NOMO-1 treated with dmso at 0.1 percent for 144 hours (cell line): ENCODE data around the gene SUV39H1.
"Not testable (repeated sequence)": the region's sequence is repeated elsewhere in the genome, so short reads cannot be mapped to it uniquely, and the experiment has no call there.

ENCODE experiments used
- DNase-seq: peaks from one replicate; lab custom pipeline; 2025; ENCODE audit not compliant: unreplicated experiment; lab: John Stamatoyannopoulos, UW

The SUV39H1 gene

DNA sequence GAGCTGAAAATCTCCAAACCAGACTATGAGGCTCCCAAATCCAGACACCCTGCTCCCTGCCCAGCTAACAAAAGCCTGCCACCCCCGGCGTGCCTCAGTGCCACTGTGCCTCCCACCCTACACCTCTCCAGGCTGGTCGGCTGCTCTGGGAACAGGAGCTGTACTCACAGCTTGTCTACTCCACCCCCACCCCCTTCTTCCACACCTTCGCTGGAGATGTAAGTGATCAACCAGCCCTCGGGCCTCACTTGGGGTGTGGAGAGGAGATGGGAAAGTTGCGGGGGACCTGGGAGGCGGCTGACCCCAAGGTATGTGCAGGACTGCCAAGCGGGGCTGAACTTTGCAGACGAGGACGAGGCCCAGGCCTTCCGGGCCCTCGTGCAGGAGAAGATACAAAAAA lies 11.1 kb upstream of the SUV39H1 start:
- no peak for DNase-seq

DNA sequence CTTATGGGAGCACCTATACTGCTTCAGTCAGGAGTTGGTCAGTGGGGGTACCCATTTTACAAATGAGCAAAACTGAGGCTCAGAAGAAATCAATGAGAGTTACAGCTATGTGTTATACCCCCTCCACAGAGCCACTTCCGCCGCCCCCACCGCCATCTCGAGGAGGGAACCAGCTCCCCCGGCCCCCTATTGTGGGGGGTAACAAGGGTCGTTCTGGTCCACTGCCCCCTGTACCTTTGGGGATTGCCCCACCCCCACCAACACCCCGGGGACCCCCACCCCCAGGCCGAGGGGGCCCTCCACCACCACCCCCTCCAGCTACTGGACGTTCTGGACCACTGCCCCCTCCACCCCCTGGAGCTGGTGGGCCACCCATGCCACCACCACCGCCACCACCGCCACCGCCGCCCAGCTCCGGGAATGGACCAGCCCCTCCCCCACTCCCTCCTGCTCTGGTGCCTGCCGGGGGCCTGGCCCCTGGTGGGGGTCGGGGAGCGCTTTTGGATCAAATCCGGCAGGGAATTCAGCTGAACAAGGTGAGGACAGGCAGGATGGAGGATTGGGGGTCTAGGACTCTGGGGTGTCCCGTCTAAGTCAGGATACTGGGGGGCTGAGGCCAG lies 7.9 kb upstream of the SUV39H1 start:
- DNase-seq = no peak

DNA sequence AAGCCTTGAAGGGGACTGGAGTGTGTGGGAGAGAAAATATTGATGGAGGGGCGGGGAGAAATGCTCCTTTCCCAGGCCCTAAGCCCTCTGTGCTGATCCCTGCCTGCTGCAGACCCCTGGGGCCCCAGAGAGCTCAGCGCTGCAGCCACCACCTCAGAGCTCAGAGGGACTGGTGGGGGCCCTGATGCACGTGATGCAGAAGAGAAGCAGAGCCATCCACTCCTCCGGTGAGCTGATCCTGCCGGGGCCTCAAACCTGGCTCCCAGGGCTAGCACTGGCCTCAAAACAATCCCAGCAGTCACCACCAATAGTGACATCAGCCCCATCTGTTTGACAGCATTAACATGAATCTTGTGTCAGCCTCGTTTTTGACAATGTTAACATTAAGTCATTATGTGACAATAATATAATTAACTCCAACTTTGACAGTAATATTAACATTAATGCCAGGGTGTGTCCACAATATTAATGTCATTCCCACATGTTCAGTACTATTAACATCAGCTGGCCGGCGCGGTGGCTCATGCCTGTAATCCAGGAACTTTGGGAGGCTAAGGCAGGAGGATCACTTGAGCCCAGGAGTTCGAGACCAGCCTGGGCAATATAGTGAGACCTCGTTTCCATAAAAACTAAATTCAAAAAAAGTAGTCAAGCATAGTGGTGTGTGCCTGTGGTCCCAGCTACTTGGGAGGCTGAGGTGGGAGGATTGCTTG lies 7.2 kb upstream of the SUV39H1 start:
- no peak for DNase-seq

DNA sequence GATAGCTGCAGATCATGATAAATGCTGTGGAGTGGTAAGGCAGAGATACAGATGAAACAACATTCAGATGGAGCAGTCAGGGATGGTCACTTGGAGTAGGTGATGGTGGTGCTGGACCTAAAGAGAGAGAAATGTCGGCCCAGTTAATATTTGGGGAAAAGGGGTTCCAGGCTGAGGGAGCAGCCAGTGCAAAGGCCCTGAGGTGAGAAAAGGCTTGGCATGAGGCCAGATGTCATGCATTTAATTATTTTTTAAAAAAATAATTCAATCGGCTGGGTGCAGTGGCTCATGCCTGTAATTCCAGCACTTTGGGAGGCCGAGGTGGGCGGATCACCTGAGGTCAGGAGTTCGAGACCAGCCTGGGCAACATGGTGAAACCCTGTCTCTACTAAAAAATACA lies 4.8 kb upstream of the SUV39H1 start:
- not testable (repeated sequence) for DNase-seq

DNA sequence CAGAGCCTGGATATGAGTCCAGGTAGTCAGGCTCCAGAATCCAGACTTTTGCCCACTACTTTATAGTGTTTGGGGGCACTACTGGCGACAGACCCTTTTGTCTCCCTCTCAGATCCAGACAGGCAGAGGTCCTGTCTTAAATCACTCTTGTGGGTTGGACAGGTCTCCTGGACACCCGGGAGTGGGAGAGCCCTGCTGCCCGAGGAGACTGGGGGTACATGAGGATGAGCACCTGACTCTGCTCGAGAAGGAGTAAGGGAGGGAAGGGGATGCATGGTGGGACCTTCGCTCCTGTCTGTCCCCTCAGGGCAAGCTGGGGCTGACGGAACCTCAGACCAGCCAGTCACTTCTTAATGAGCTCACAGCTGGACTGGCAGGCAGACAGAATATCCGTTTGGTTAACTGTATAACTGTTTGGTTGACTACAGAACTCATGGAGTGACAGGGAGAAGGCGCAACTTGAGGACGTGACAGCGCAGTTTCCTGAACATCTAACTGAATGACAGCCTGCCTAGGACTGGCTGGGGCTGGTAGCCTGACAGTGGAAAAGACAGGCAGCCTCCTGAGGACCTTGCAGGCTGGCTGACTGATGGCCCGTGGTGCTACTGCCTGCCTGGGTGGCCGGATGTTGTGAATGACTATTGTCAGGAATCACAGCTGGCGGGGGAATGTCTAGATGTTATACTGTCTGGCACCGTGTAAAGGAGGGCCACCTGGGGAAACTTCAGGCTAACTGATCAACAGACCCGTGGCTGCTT lies 1.6 kb upstream of the SUV39H1 start:
- DNase-seq = no peak

DNA sequence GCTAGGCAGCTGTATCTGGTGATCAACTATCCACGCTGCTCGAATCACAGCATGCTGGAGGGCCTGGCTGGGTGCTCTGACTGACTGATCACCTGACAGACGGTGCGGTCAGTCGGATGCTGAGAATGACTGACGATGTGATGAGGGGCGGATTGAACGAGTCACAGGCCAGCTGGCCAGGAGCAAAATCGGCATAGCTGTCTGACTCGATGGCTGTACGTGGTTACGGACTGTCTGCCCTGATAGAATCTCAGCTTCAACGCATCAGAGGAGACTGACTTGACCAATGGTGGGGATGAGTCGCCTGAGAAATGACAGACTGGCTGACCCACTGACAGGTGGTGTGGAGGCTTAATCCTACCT lies 1.0 kb upstream of the SUV39H1 start:
- no peak for DNase-seq

DNA sequence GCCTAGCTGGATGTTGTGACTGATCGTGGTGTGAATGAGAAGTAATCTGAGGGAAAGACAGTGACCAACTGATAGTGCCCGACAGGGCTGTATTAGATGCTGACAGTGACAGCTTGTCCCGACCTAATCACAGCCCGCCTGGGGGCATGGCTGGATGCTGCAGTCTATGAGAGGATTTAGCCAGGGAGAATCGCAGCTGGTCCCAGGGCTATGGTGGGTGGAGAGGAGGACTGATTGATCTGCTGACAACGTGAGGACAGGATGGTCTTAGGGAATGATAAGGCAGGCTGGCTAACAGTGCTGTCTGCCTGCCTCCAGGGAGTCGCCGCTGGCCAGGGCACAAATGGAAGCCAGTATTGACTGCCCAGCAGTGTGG lies 621 bp upstream of the SUV39H1 start:
- DNase-seq = no peak

DNA sequence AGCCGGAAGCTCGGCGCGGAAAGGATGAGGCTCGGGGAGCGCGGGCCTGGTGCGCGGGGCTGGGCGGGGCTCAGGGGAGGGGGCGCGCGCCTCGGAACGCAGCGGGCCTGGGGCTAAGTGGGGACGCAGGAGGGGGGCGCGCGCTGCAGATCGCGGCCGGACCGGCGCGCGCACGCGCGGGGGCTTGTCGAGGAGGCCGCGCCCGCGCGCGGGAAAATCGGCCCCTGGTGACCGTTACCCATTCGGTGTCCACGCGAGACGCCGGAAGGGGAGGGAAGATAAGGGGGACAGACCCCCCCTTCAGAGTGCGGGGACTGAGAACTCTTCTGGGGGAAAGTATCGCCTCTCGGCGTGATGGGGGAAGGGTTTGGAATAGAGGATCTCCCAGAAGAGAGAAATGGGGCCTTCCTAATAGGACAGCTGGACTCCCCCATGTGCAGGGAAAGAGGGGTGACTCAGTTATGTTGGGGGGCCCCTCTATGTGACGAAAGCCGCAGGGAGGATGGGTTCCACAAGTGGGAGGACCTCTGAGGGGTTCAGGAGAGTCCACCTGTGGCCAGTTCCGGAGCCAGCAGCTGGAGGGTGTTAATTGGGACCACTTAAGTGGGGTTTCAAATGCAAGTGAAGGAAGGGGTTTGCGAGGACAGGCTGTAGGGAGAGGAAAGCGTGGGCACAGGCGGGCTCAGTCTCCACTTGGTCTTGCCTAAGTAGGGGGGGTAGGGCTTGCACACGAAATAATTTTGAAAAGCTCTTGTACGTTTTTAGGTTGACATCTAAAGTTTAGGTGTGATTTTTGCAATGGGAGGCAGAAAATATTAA lies 584 bp downstream of the SUV39H1 start:
- peak; percentile 34 for DNase-seq

DNA sequence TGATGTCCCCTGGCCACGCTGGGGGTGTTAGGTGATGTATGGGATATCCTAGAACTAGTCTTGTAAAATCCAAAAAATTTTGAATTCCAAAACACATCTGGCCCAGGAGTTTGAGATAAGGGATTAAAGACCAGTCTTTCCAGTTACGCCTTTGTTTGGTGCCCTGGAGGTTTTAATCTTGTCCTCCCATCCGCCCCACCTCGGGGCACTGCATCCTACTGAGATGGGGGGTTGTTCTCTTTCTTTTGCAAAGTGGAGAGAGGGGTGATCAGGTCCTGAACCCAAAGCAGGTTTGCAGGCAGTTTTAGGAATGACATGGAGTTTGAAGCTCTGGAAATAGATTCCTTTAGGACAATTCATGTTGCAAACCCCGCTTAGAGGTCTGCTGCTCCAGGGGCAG lies 1.8 kb downstream of the SUV39H1 start:
- no peak for DNase-seq

DNA sequence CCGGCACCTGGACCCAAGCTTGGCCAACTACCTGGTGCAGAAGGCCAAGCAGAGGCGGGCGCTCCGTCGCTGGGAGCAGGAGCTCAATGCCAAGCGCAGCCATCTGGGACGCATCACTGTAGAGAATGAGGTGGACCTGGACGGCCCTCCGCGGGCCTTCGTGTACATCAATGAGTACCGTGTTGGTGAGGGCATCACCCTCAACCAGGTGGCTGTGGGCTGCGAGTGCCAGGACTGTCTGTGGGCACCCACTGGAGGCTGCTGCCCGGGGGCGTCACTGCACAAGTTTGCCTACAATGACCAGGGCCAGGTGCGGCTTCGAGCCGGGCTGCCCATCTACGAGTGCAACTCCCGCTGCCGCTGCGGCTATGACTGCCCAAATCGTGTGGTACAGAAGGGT lies 3.7 kb downstream of the SUV39H1 start:
- no peak for DNase-seq

DNA sequence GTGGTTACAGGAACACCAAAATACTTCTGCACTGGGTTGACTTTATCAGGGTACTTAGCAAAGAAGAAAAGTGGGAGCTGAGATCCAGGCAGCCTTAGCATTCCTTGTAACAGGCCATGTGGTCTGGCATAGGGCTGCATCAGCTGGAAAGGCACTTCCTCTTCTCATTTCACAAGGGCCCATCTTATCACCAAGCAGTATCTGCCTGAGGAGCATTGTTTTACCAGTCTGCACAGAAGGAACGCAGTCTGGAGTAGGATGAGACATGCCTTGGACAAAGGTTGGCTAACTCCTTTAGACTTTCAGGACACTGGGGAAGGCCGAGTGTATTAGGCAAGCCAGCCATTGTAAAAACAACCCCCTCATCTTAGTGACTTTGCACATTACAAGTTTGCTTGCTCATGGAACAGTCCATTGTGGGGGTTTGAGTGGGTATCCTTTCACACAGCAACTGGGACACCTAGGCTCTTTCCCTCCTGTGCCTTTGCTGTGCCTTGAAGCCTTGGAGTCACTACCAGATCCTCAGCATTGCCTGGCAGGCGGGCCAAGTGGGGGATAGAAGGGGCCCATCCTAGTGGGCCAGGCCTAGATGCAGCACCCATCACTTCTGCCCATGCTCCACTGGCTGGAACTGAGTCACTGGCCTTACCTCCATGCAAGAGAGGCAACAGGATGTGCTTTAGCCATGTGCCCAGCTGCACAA lies 4.6 kb downstream of the SUV39H1 start:
- no peak for DNase-seq

DNA sequence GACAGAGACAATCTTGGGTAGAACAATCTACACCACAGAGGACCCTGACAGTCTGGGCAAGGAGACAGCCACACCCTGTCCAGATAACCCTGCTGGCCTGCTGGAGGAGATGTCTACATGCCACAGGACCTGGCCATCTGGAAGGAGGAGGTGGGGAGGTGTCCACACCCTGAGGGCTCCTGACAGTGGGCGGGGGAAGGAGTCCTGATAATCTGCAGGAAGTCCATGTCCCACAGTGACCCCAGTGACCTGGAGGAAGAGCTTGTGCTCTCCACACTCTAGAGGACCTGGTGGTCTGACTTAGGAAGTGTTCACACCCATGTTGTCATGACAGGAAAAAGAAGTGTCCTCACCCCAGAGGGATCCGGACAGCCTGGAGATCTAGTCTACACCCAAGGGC lies 5.5 kb downstream of the SUV39H1 start:
- DNase-seq = no peak

DNA sequence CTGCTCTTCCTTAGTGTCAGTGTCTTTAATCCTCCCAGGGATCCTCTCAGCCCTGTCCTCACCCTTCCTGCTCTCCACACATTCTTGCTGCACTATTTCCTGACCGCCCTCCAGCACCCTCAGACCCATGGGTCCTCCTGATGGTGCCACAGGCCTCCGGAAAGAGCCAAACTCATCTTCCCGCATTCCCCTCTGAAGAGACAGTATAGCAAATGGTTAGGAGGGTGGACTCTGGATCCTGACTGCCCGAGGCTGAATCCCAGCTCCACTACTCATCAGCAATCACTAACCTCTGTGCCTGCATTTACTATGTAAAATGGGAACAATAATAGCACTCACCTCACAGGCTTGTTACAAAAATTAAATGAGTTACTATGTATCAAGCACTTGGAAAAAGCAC lies 6.2 kb downstream of the SUV39H1 start:
- DNase-seq = no peak

DNA sequence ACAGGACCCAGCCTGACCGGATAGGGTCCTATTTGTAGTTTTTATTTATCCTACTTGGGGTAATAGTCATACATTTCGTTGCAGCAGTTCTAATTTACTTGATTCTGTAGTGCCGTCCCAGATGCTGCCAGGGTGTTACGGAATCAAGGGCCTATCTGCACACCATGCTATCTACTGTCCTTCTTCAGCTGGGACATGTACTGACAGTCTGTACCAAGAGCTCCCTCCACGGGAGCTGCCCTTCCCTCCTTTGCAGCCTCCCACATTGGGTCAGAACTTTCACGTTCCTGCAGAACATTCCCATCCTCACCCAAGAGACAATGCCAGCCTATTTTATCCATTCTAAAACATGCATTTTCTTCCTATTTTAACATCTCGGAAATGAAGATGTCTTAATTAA lies 6.7 kb downstream of the SUV39H1 start:
- no peak for DNase-seq

DNA sequence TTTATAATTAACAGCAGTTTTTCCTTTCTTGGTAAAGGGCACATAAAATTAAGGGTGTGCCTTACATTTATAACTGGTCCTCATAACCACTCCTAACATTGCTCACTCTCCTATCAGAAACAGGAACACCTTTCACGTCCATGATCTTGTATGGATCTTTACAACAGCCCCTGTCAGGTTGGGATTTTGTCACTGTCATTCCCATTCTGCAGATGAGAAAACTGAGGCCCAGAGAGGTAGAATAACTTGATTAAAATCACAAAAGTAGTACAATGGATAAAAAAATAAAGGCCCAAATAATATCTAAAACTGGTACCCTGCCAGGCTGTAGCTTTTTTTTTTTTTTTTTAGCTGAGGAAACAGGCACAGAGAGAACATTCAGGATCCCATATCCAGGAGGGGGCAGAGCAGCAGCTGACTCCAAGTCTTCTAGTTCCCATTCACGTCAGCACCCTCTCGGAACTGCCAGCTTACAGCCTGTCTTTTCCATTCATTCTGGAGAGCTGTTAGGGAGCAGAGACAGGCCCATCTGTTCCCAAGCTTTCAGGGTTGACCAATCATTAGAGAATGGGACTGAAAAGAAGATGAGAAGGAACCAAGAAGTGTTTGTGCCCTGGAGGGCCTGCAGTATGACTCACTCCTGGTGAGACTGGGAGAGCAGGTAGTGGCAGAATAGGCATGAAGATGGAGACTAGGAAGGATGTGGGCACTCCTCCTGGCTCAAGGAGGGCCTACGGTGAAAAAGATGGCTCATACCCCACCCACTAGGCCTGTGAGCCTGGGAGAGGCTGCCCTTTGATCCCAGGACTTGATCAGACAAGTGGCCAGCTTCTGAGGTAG lies 7.3 kb downstream of the SUV39H1 start:
- no peak for DNase-seq

DNA sequence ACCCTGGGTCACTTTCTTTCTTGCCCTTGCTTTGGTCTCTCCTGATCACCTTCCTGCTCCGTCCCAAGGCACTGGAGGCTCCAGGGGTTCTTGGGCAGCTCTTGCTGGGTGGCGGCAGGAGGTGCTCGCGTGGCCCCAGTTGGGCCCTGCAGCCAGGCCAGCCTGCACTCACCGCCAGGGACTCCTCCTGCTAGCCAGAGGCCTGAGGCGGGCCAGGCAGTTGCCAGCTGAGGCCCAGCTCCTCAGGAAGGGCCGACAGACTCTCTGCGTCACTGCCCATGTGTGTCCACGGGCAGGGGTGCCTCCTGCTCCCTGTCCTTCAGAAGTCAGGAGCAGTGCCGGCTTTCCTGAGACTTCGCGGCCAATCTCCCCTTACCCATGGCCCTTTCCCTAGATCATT lies 9.3 kb downstream of the SUV39H1 start:
- no peak for DNase-seq

DNA sequence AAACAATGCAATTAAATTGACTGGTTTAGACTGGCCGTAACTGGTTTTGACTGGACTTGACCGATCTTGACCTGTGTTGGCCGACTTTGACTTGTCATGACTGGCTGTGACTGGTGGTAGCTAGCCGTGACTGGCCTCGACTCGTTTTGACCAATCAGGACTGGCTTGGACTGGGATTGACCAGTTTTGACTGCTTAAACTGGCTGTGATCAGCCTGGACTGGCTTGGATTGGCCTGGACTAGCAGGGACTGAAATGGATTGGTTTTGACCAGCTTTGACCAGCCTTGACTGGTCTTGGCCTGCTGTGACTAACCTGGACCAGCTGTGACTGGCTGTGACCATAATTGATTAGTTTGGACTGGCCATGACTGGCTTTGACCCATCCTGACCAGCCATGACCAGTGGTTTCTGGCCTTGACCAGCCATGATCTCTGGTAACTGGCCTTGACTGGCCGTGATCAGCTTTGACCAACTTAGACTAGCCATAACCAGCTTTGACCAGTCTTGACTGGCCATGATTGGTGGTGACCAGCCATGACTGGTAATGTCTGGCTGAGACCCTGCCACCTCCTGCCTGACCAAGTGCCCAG lies 13.1 kb downstream of the SUV39H1 start:
- DNase-seq = no peak

DNA sequence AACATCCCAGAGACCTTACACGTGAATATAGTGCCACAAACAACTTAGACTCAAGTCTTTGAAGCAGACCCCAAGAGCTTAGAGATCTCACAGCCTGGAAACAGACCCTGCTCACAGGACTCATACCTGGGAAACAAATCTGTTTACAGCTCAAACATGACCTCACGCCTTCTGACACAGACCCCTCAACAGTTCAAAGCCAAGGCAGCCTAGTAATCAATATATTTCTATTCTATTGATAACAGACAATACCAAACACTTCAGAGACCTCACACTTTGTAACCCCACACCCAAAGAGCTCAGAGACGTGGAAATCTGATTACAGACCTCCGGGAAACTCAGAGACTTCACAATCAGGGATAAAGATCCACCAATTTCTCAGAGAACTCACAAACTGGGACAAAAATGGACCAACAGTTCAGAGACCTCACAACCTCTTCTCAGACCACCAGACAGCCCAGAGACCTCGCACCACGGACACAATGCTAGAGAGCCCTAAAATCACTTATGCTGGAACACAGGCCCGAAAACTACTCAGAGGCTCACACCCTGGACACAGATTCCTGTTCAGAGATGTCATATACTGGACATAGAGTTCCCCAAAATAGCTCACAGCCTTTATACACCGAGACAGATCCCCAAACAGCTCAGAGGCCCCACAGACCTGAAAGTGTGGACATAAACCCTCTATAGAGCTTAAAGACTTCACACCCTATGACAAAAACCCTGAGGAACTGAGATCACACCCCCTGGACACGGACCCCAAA lies 14.8 kb downstream of the SUV39H1 start:
- DNase-seq = no peak

DNA sequence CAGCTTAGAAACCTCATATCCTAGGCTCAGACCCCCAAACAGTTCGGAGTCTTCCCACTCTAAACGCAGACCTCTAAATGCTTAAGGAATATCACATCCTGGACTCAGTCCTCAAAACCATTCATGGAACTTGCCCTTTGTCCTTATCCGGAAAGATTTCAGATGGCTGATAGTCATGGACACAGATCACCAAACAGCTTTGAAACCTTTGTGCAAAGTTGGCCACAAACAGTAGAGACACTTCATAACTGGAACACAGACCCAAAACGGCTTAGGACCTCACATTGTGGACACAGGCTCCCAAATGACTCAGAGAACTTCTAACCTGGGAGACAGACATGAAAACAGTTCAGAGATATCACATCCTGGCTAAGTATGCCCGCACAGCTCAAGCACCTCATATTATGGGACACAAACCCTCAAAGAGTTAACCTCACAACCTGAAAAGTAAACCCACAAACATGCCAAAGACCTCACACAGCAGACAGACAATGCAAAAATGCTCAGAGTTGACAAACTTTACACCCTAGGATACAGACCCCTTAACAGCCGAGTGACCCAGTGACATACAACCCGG lies 15.5 kb downstream of the SUV39H1 start:
- DNase-seq = no peak
